Measurements from ENCODE around the gene TMEM147. TPM values are rescaled to one million over a fixed set of nuclear protein-coding genes. Genes with fewer than 3 reads are reported as not detected.

The TMEM147 gene
- total RNA-seq, 5 donors from 2014 or later (not counting 1 experiment from before 2014, with no cell fraction given) = 27.5 to 46.6 (median 44.2) TPM

DNA sequence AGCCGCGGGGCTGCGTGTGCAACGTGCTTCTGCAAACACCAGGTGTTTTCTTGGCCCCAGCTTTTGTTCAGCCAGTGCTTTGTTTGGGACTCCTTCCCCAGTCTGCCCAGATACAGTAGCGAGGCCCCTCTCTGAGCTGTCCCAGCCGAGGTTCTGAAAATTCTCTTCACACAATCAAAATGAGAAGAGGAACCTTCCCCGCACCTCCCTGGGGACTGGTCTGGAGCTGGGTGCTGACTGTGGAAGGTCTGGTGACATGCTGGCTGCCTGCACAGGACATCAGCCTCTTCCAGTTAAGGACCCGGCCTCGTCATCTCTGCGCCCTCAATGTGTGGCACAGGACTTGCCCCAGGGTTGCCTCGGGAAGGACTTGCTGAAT lies 13.8 kb downstream of the TMEM147 start:
- 76% methylated on average over 9 of the region's 11 CpGs for WGBS (ENCODE audit: insufficient coverage)
- H3K36me3 ChIP-seq (ENCODE audit: control insufficient read depth in 2 of 2, extremely low read depth in 1 of 2, insufficient read depth in 1 of 2, low read length in 1 of 2) = no peaks in the 10 kb centered on the region
- H3K4me3 Mint-ChIP-seq = peak overlapping the region in 1 of 3 donors; percentile 76
- H3K4me1 Mint-ChIP-seq = peaks cover 5 to 13% (median 12%) of the 10 kb centered on the region in 3 donors
- no peaks in the 10 kb centered on the region for H3K36me3 Mint-ChIP-seq
- H3K27me3 Mint-ChIP-seq = peaks cover 46 to 50% of the 10 kb centered on the region in 2 donors
- peaks cover 0 to 62% of the 10 kb centered on the region in 2 experiments for H3K27me3 ChIP-seq (replicated peaks in 1 of 2; ENCODE audit: control insufficient read depth in 2 of 2, extremely low read depth in 1 of 2, insufficient read depth in 2 of 2, low read length in 1 of 2)
- POLR2A ChIA-PET = interaction anchor here in 1 of 2 donors (0.6 kb wide), 1 partner anchor 44 kb away, joined by 3 read pairs; no protein-coding TSS in a partner anchor
- no peaks in the 10 kb centered on the region for H3K9me3 Mint-ChIP-seq
- ATAC-seq (replicated peaks in 1 of 4) (no peak), DNase-seq (no peak)
- no peak overlapping the region for H3K27ac ChIP-seq (ENCODE audit: low read length)
- no peak overlapping the region for H3K4me3 ChIP-seq (ENCODE audit: control insufficient read depth in 1 of 2, extremely low read depth in 1 of 2, low read length in 1 of 2)
- H3K9me3 ChIP-seq = no peaks in the 10 kb centered on the region
- no peak overlapping the region for H3K27ac Mint-ChIP-seq
- H3K4me1 ChIP-seq (ENCODE audit: control insufficient read depth in 1 of 2, extremely low read depth in 1 of 2, insufficient read depth in 2 of 2, low read length in 2 of 2) = peaks cover 0 to 17% of the 10 kb centered on the region in 2 experiments
- CTCF ChIA-PET = no interaction called here

GRCh38 chr19:35559781-35560180 lies 14.4 kb downstream of the TMEM147 start:
- peak overlapping the region in 1 of 2 donors; percentile 49 for H3K27ac Mint-ChIP-seq
- H3K4me3 Mint-ChIP-seq = no peak overlapping the region
- DNase-seq (no peak), ATAC-seq (replicated peaks in 1 of 4) (no peak)
- Histone ChIP-seq H3K27ac (ENCODE audit: low read length) (no peak overlapping the region), H3K36me3 (ENCODE audit: control insufficient read depth in 2 of 2, extremely low read depth in 1 of 2, insufficient read depth in 1 of 2, low read length in 1 of 2) (no peaks in the 10 kb centered on the region), H3K4me3 (ENCODE audit: control insufficient read depth in 1 of 2, extremely low read depth in 1 of 2, low read length in 1 of 2) (no peak overlapping the region), H3K9me3 (no peaks in the 10 kb centered on the region), H3K4me1 (ENCODE audit: control insufficient read depth in 1 of 2, extremely low read depth in 1 of 2, insufficient read depth in 2 of 2, low read length in 2 of 2) (peaks cover 0 to 17% of the 10 kb centered on the region in 2 experiments), H3K27me3 (replicated peaks in 1 of 2; ENCODE audit: control insufficient read depth in 2 of 2, extremely low read depth in 1 of 2, insufficient read depth in 2 of 2, low read length in 1 of 2) (peaks cover 0 to 67% of the 10 kb centered on the region in 2 experiments)
- H3K27me3 Mint-ChIP-seq = peaks cover 46 to 55% of the 10 kb centered on the region in 2 donors
- H3K4me1 Mint-ChIP-seq = peaks cover 5 to 13% (median 12%) of the 10 kb centered on the region in 3 donors
- ChIA-PET POLR2A (interaction anchor here in 1 of 2 donors (0.6 kb wide), 1 partner anchor 45 kb away, joined by 3 read pairs; no protein-coding TSS in a partner anchor), CTCF (no interaction called here)
- 87% methylated on average over 22 of the region's 23 CpGs for WGBS (ENCODE audit: insufficient coverage)
- no peaks in the 10 kb centered on the region for H3K36me3 Mint-ChIP-seq
- H3K9me3 Mint-ChIP-seq = no peaks in the 10 kb centered on the region

DNA sequence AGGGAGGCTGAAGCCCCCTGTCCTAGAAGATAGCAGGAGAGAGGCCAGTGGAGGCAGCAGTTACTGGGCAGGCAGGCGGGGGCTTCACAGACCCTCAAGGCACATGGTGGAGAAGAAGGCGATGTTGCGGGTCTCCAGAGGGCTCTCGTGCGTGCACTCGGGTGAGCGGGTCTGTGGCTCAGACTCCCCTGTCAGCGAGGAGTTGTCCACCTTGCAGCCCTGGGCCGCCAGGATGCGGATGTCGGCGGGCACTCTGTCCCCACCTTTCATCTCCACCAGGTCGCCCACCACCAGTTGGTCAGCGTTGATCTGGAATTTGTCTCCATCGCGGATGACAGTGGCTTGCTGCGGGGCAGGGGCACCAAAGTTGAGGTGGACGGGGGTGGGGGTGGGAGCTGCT lies 14.8 kb downstream of the TMEM147 start:
- no peak overlapping the region for H3K4me3 Mint-ChIP-seq

DNA sequence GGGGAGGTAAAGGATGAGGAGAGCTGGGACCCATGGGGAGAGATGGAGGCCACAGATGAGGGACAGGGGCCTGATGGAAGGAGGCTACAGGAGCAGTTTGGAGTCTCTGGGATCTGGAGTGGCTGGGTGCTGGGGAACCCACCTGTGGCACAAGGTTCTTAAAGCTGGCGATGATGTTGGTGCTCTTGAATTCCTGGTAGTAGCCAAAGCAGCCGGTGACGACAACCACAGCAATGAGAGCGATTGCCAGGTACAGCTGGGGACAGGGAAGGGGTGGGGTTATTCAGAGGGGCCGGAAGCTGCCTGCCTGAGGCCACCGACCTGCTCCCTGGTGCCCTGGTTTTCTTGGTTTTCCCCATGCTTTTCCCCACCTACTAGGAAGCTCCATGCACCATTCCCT lies 15.3 kb downstream of the TMEM147 start:
- no peak overlapping the region for H3K4me3 Mint-ChIP-seq
- DNase-seq (no peak), ATAC-seq (replicated peaks in 1 of 4) (no peak)
- Histone ChIP-seq H3K4me1 (ENCODE audit: control insufficient read depth in 1 of 2, extremely low read depth in 1 of 2, insufficient read depth in 2 of 2, low read length in 2 of 2) (peaks cover 0 to 17% of the 10 kb centered on the region in 2 experiments), H3K27ac (ENCODE audit: low read length) (no peak overlapping the region), H3K36me3 (ENCODE audit: control insufficient read depth in 2 of 2, extremely low read depth in 1 of 2, insufficient read depth in 1 of 2, low read length in 1 of 2) (no peaks in the 10 kb centered on the region), H3K27me3 (replicated peaks in 1 of 2; ENCODE audit: control insufficient read depth in 2 of 2, extremely low read depth in 1 of 2, insufficient read depth in 2 of 2, low read length in 1 of 2) (peaks cover 0 to 76% of the 10 kb centered on the region in 2 experiments), H3K9me3 (no peaks in the 10 kb centered on the region), H3K4me3 (ENCODE audit: control insufficient read depth in 1 of 2, extremely low read depth in 1 of 2, low read length in 1 of 2) (no peak overlapping the region)
- WGBS (ENCODE audit: insufficient coverage) = 78% methylated on average over 4 of the region's 6 CpGs
- peaks cover 5 to 13% (median 12%) of the 10 kb centered on the region in 3 donors for H3K4me1 Mint-ChIP-seq
- ChIA-PET POLR2A (no interaction called here), CTCF (no interaction called here)
- H3K9me3 Mint-ChIP-seq = no peaks in the 10 kb centered on the region
- H3K27ac Mint-ChIP-seq = no peak overlapping the region
- H3K27me3 Mint-ChIP-seq = peaks cover 52 to 64% of the 10 kb centered on the region in 2 donors
- no peaks in the 10 kb centered on the region for H3K36me3 Mint-ChIP-seq

More for the DNA sequence above, 14.8 kb downstream of the TMEM147 start:
- Mint-ChIP-seq H3K36me3 (no peaks in the 10 kb centered on the region), H3K4me1 (peaks cover 5 to 13% (median 12%) of the 10 kb centered on the region in 3 donors), H3K27me3 (peaks cover 48 to 60% of the 10 kb centered on the region in 2 donors), H3K27ac (peak overlapping the region in 1 of 2 donors; percentile 49), H3K9me3 (no peaks in the 10 kb centered on the region)
- ATAC-seq (replicated peaks in 1 of 4) (no peak), DNase-seq (no peak)
- Histone ChIP-seq H3K27me3 (replicated peaks in 1 of 2; ENCODE audit: control insufficient read depth in 2 of 2, extremely low read depth in 1 of 2, insufficient read depth in 2 of 2, low read length in 1 of 2) (peaks cover 0 to 72% of the 10 kb centered on the region in 2 experiments), H3K9me3 (no peaks in the 10 kb centered on the region), H3K27ac (ENCODE audit: low read length) (no peak overlapping the region), H3K4me3 (ENCODE audit: control insufficient read depth in 1 of 2, extremely low read depth in 1 of 2, low read length in 1 of 2) (no peak overlapping the region), H3K4me1 (ENCODE audit: control insufficient read depth in 1 of 2, extremely low read depth in 1 of 2, insufficient read depth in 2 of 2, low read length in 2 of 2) (peaks cover 0 to 17% of the 10 kb centered on the region in 2 experiments), H3K36me3 (ENCODE audit: control insufficient read depth in 2 of 2, extremely low read depth in 1 of 2, insufficient read depth in 1 of 2, low read length in 1 of 2) (no peaks in the 10 kb centered on the region)
- WGBS (ENCODE audit: insufficient coverage) = 87% methylated on average over 9 of the region's 18 CpGs
- ChIA-PET CTCF (no interaction called here), POLR2A (no interaction called here)

DNA sequence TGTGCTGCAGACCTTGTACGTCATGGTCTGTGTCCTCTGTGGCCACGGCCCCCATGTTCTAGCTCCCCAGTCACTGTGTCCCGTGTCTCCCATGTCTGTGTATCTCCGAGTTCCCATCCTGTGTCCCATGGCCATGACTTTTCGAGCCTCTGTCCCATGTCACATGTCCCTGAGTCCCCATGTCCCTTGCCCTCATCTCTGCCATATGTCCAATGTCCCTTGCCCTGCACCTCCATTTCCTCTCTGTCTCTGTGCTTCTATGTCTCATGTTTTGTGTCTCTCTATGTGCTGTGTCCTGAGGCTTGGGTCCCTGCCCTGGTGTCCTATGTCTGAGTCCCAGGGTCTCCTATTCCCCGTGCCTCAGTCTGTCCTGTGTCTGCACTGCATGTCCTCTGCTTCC lies 16.0 kb downstream of the TMEM147 start:
- no peak overlapping the region for H3K27ac Mint-ChIP-seq
- 81% methylated on average over 5 of the region's 6 CpGs for WGBS (ENCODE audit: insufficient coverage)
- DNase-seq (no peak), ATAC-seq (replicated peaks in 1 of 4) (no peak)
- CTCF ChIA-PET = no interaction called here
- POLR2A ChIA-PET = no interaction called here
- H3K4me1 Mint-ChIP-seq = peaks cover 5 to 13% (median 12%) of the 10 kb centered on the region in 3 donors
- Histone ChIP-seq H3K27me3 (replicated peaks in 1 of 2; ENCODE audit: control insufficient read depth in 2 of 2, extremely low read depth in 1 of 2, insufficient read depth in 2 of 2, low read length in 1 of 2) (peaks cover 0 to 76% of the 10 kb centered on the region in 2 experiments), H3K9me3 (no peaks in the 10 kb centered on the region), H3K36me3 (ENCODE audit: control insufficient read depth in 2 of 2, extremely low read depth in 1 of 2, insufficient read depth in 1 of 2, low read length in 1 of 2) (no peaks in the 10 kb centered on the region), H3K4me3 (ENCODE audit: control insufficient read depth in 1 of 2, extremely low read depth in 1 of 2, low read length in 1 of 2) (no peak overlapping the region), H3K4me1 (ENCODE audit: control insufficient read depth in 1 of 2, extremely low read depth in 1 of 2, insufficient read depth in 2 of 2, low read length in 2 of 2) (peaks cover 0 to 17% of the 10 kb centered on the region in 2 experiments), H3K27ac (ENCODE audit: low read length) (no peak overlapping the region)
- H3K27me3 Mint-ChIP-seq = peaks cover 52 to 65% of the 10 kb centered on the region in 2 donors
- no peak overlapping the region for H3K4me3 Mint-ChIP-seq
- no peaks in the 10 kb centered on the region for H3K9me3 Mint-ChIP-seq
- H3K36me3 Mint-ChIP-seq = no peaks in the 10 kb centered on the region

- Histone ChIP-seq H3K36me3 (ENCODE audit: control insufficient read depth in 2 of 2, extremely low read depth in 1 of 2, insufficient read depth in 1 of 2, low read length in 1 of 2) (no peaks in the 10 kb centered on the region), H3K27ac (ENCODE audit: low read length) (no peak overlapping the region), H3K9me3 (no peaks in the 10 kb centered on the region), H3K4me3 (ENCODE audit: control insufficient read depth in 1 of 2, extremely low read depth in 1 of 2, low read length in 1 of 2) (no peak overlapping the region), H3K4me1 (ENCODE audit: control insufficient read depth in 1 of 2, extremely low read depth in 1 of 2, insufficient read depth in 2 of 2, low read length in 2 of 2) (peaks cover 0 to 17% of the 10 kb centered on the region in 2 experiments), H3K27me3 (replicated peaks in 1 of 2; ENCODE audit: control insufficient read depth in 2 of 2, extremely low read depth in 1 of 2, insufficient read depth in 2 of 2, low read length in 1 of 2) (peaks cover 0 to 81% of the 10 kb centered on the region in 2 experiments)
- ChIA-PET CTCF (no interaction called here), POLR2A (no interaction called here)
- H3K9me3 Mint-ChIP-seq = no peaks in the 10 kb centered on the region
- peaks cover under 1 to 10% (median 9%) of the 10 kb centered on the region in 3 donors for H3K4me1 Mint-ChIP-seq
- no peaks in the 10 kb centered on the region for H3K36me3 Mint-ChIP-seq
- peaks cover 53 to 65% of the 10 kb centered on the region in 2 donors for H3K27me3 Mint-ChIP-seq
- 64% methylated on average over 13 of the region's 17 CpGs for WGBS (ENCODE audit: insufficient coverage)
- no peak for DNase-seq
- H3K4me3 Mint-ChIP-seq = no peak overlapping the region
- no peak overlapping the region for H3K27ac Mint-ChIP-seq
- no peak for ATAC-seq (replicated peaks in 1 of 4)
Measured at GRCh38 chr19:35562336-35562735, 16.9 kb downstream of the TMEM147 start.

Data from T-cell (primary cell).